Left lung (tissue), 10 donors: ENCODE data around the gene MINPP1. TPM values are rescaled to one million over a fixed set of nuclear protein-coding genes. Genes with fewer than 3 reads are reported as not detected.
A peak's percentile ranks its signal among the peaks of the same experiment; 100 is the strongest.

Experiments
- ATAC-seq: fragments of 200-7000 bp; cut with Tn5 transposase; one replicate; pipeline ENCODE4 v1.9.1; 2020; ENCODE audit warnings: moderate library complexity
- DNase-seq, 4 donors: peaks; one replicate each; pipeline ENCODE4 v3.0.0-alpha.2; 2013 to 2020
- H3K27ac ChIP-seq, 2 donors: fragments of 200-600 bp; sonication (generic) in 1 of 2; one replicate each; pipeline versions ENCODE4 v1.5.0 to v1.8.0; 2020 to 2021
- H3K27me3 ChIP-seq, 2 donors: fragments of 200-600 bp; sonication (generic) in 1 of 2; one replicate each; pipeline versions ENCODE4 v1.5.0 to v1.8.0; 2020 to 2021
- H3K36me3 ChIP-seq, 2 donors: fragments of 200-600 bp; sonication (generic) in 1 of 2; one replicate each; pipeline versions ENCODE4 v1.5.0 to v1.8.0; 2020 to 2021
- H3K4me1 ChIP-seq, 2 donors: fragments of 200-600 bp; one replicate each; pipeline ENCODE4 v1.8.0; 2021
- H3K4me3 ChIP-seq, 2 donors: fragments of 200-600 bp; sonication (generic) in 1 of 2; one replicate each; pipeline versions ENCODE4 v1.5.0 to v1.8.0; 2020 to 2021; ENCODE audit warnings: mild to moderate bottlenecking in 1 of 2
- H3K9me3 ChIP-seq, 2 donors: fragments of 200-600 bp; sonication (generic) in 1 of 2; one replicate each; pipeline versions ENCODE4 v1.5.0 to v1.8.0; 2020 to 2021
- CTCF ChIP-seq, 2 donors: fragments of 200-600 bp; sonication (generic) in 1 of 2; IDR thresholded peaks; one replicate each; pipeline versions ENCODE4 v1.5.0 to v1.8.0; 2021; ENCODE audit warnings: antibody characterized with exemption in 2 of 2
- intact Hi-C, 2 donors: fragments of 100-400 bp; cut with DNase I; formaldehyde crosslinking; loops; one replicate each; pipeline versions ENCODE4 v1.11.2 to v1.14.2; 2022
- polyA plus RNA-seq, 6 donors: library from polyadenylated mRNA; unstranded; fragments of 120-200 nt; gene quantifications; one replicate each; pipeline ENCODE4 v1.2.1, GENCODE V29; 2013; ENCODE audit not compliant: insufficient read length in 6 of 6
- total RNA-seq, 2 donors: library from RNA; stranded (reverse); fragmentation: NEBNext Ultra II Directional; extraction: Animal tissue kit (Norgen Biotek cat#: 25700); gene quantifications; one replicate each; pipeline ENCODE4 v1.2.1, GENCODE V29; 2021
- donor health status: DM: no; HTN: yes; CAD: no.
- donor health status: DM: no; HTN: no; CAD: no.

Gene MINPP1
- total and polyA plus RNA-seq, 8 donors, result 16.8 to 50.0 (median 40.7) TPM

DNA sequence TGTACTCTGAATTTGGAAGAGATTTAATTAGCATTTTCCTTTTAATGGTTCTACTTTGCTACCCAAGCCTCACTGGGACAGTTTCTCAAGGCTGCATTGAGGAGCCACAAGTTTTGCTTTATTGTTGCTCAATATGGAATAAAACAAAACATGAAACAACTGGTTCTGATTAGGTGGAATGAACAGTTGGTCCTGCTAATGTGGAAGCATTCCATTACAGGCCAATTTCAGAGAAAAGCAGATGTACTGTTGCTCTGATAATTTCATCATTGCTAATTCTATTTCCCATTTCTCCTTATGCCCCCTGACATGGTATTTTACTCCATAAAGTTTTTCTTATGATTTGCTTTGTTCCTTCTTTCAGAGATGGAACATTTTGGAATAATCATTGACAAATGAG, 89.0 kb downstream of the MINPP1 start:
- Histone ChIP-seq H3K4me3 (no peak overlapping the region), H3K27me3 (no peaks in the 10 kb centered on the region), H3K9me3 (no peaks in the 10 kb centered on the region), H3K27ac (peak overlapping the region in 1 of 2 donors; percentile 8), H3K4me1 (no peaks in the 10 kb centered on the region), H3K36me3 (no peaks in the 10 kb centered on the region)
- no peak for ATAC-seq
- intact Hi-C loops, result no loop called here
- DNase-seq, result peak in 1 of 4 donors; percentile 68
- no peak for TF ChIP-seq CTCF (IDR thresholded peaks at IDR 0.05)

- DNase-seq (no peak), ATAC-seq (no peak)
- H3K36me3 ChIP-seq, result no peaks in the 10 kb centered on the region
- H3K9me3 ChIP-seq, result no peaks in the 10 kb centered on the region
- peak overlapping the region in 1 of 2 donors; percentile 8 for H3K27ac ChIP-seq
- no peak overlapping the region for H3K4me3 ChIP-seq
- TF ChIP-seq CTCF (IDR thresholded peaks at IDR 0.05), result no peak
- H3K4me1 ChIP-seq, result no peaks in the 10 kb centered on the region
- intact Hi-C loops, result no loop called here
- no peaks in the 10 kb centered on the region for H3K27me3 ChIP-seq
These were observed 89.5 kb downstream of the MINPP1 start for GRCh38 chr10:87594181-87594580.

DNA sequence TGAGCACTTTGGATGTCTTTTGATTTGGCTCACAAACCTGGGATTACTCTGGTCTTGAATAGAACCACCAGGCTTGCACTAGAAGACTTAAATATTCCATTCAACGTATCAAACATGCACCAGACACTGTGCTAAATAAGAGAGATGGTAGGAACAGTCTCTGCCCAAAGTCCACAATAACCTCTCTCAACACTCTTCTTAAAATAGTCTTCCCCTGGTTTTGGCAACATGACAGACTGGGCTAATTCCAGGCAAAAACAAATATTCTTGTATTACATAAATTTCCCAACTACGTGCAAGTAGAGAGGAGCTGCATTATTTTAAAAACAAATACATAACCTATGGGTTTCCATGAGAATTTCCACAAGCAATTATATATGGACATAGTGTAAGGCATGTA, 90.2 kb downstream of the MINPP1 start:
- Histone ChIP-seq H3K4me3 (no peak overlapping the region), H3K4me1 (no peaks in the 10 kb centered on the region), H3K9me3 (no peaks in the 10 kb centered on the region), H3K27me3 (no peaks in the 10 kb centered on the region), H3K27ac (no peak overlapping the region), H3K36me3 (no peaks in the 10 kb centered on the region)
- intact Hi-C loops, result no loop called here
- ATAC-seq (peak; percentile 77), DNase-seq (no peak)
- TF ChIP-seq CTCF (IDR thresholded peaks at IDR 0.05), result no peak

DNA sequence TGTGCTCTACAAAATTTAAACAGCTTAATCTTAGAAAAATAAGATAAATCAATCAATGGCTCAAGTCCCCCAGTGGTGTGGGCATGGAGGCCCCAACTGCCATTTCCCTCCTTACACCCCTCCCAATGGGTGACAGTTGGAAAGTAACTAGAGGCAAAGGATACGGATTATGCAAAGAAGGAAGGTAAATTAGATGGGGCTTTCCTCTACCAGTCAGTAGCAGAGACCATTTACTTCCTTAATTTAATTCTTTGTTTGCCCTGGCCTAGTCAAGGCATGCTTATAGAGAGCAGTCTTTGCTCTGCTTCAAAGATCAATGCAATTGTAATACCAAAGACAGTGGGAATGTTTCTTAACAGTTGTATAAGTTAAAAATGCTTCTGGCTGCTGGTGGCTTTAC, 91.7 kb downstream of the MINPP1 start:
- Histone ChIP-seq H3K9me3 (no peaks in the 10 kb centered on the region), H3K4me1 (no peaks in the 10 kb centered on the region), H3K27me3 (no peaks in the 10 kb centered on the region), H3K4me3 (no peak overlapping the region), H3K27ac (no peak overlapping the region), H3K36me3 (no peaks in the 10 kb centered on the region)
- DNase-seq, result no peak
- no peak for TF ChIP-seq CTCF (IDR thresholded peaks at IDR 0.05)
- intact Hi-C loops, result no loop called here
- no peak for ATAC-seq

GRCh38 chr10:87598700-87599099, 94.0 kb downstream of the MINPP1 start:
- intact Hi-C loops, result no loop called here
- Histone ChIP-seq H3K36me3 (no peaks in the 10 kb centered on the region), H3K4me1 (no peaks in the 10 kb centered on the region), H3K4me3 (no peak overlapping the region), H3K9me3 (no peaks in the 10 kb centered on the region), H3K27me3 (no peaks in the 10 kb centered on the region), H3K27ac (no peak overlapping the region)
- TF ChIP-seq CTCF (IDR thresholded peaks at IDR 0.05), result no peak
- DNase-seq (no peak), ATAC-seq (no peak)
